ENCODE data around the gene KRT34.
"Not testable (repeated sequence)": the region's sequence is repeated elsewhere in the genome, so short reads cannot be mapped to it uniquely, and the experiment has no call there.

The KRT34 gene

GRCh38 chr17:41366070-41366469 is 16.0 kb downstream of the KRT34 start:
- no peak for DNase-seq (ENCODE audit: low read depth)

GRCh38 chr17:41363881-41364280 is 18.2 kb downstream of the KRT34 start:
- DNase-seq (ENCODE audit: low read depth), result no peak

GRCh38 chr17:41360296-41360995 is 21.7 kb downstream of the KRT34 start:
- no peak for DNase-seq (ENCODE audit: low read depth)

GRCh38 chr17:41354536-41354935 is 27.6 kb downstream of the KRT34 start:
- no peak for DNase-seq (ENCODE audit: low read depth)

GRCh38 chr17:41352597-41353366 is 29.3 kb downstream of the KRT34 start:
- DNase-seq (ENCODE audit: low read depth), result no peak

GRCh38 chr17:41351177-41351576 is 30.9 kb downstream of the KRT34 start:
- no peak for DNase-seq (ENCODE audit: low read depth)

GRCh38 chr17:41350381-41350878 is 31.7 kb downstream of the KRT34 start, which contains the start of gene KRT33A:
Gene KRT33A, minus strand, starts transcription at chr17:41350828. Its CDS starts 61 bp downstream, at chr17:41350767.
- DNase-seq (ENCODE audit: low read depth), result not testable (repeated sequence)

GRCh38 chr17:41347869-41348760 is 34.0 kb downstream of the KRT34 start:
- no peak for DNase-seq (ENCODE audit: low read depth)

- DNase-seq (ENCODE audit: low read depth), result not testable (repeated sequence)
Measured at GRCh38 chr17:41346421-41346820, 35.7 kb downstream of the KRT34 start.

GRCh38 chr17:41345992-41346391 is 36.1 kb downstream of the KRT34 start:
- DNase-seq (ENCODE audit: low read depth), result no peak

GRCh38 chr17:41343029-41343428 is 39.1 kb downstream of the KRT34 start:
- no peak for DNase-seq (ENCODE audit: low read depth)

- DNase-seq (ENCODE audit: low read depth), result peak; percentile 45
Measured at GRCh38 chr17:41340934-41341861, 40.9 kb downstream of the KRT34 start.

GRCh38 chr17:41340494-41340893 is 41.6 kb downstream of the KRT34 start:
- no peak for DNase-seq (ENCODE audit: low read depth)

GRCh38 chr17:41339571-41340172 is 42.4 kb downstream of the KRT34 start:
- no peak for DNase-seq (ENCODE audit: low read depth)

GRCh38 chr17:41338961-41339485 is 43.1 kb downstream of the KRT34 start:
- DNase-seq (ENCODE audit: low read depth), result peak; percentile 50

GRCh38 chr17:41335747-41336146 is 46.4 kb downstream of the KRT34 start:
- no peak for DNase-seq (ENCODE audit: low read depth)

- no peak for DNase-seq (ENCODE audit: low read depth)
Measured at GRCh38 chr17:41334385-41335305, 47.5 kb downstream of the KRT34 start.

- no peak for DNase-seq (ENCODE audit: low read depth)
Measured at GRCh38 chr17:41333836-41334235, 48.3 kb downstream of the KRT34 start.

GRCh38 chr17:41333098-41333497 is 49.0 kb downstream of the KRT34 start:
- DNase-seq (ENCODE audit: low read depth), result no peak

Data from T-helper 22 cell (primary cell).